ENCODE data around the gene OR52I1. TPM values are rescaled to one million over a fixed set of nuclear protein-coding genes. Genes with fewer than 3 reads are reported as not detected.

OR52I1 gene
- total RNA-seq, 2 experiments from 2014 or later, result not detected

DNA sequence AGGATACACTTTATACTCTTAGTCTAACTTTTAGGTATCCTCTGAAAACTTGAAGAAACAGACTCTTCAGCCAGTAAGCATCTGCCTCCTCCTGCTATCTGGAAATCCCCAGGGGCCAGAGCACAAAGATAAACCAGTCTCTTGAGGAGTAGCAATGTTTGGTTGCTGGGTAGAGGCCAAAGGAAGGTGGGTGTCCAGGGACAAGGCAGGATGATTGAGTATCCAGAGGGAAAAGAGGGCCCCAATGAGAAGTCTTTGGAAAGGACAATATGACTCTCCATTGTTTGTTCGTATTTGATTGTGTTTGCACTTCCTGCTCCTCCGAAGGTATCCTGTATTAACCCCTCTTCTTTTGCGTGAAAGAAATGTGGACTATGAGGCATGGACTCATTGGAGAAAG lies 4.8 kb upstream of the OR52I1 start:
- ATAC-seq (ENCODE audit: low read depth) (no peak), DNase-seq (no peak)
- Mint-ChIP-seq H3K4me3 (no peak overlapping the region), H3K27ac (no peak overlapping the region), H3K4me1 (no peaks in the 10 kb centered on the region), H3K9me3 (no peaks in the 10 kb centered on the region), H3K27me3 (peaks cover 8% of the 10 kb centered on the region), H3K36me3 (no peaks in the 10 kb centered on the region)
- POLR2A ChIA-PET, result no interaction called here

DNA sequence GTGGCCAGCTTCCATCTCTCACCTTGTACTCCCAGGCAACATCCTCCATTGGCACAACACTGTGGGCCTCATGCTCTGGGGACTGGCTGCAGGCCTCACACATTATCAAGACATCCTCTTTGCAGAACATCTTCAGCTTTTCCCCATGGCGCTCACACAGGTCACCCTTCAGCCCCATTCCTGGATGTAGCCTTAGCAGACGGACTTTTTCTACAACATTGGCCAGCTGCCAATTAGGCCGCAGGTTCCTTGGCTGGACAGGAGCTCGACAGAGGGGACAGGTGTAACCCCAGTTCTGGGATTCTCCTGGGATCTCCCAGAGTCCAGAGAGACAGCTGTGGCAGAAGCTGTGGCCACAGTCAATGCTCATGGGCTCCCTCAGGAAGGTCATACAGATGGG lies 11.2 kb downstream of the OR52I1 start:
- peaks cover 23% of the 10 kb centered on the region for H3K4me1 Mint-ChIP-seq
- no peaks in the 10 kb centered on the region for H3K27me3 Mint-ChIP-seq
- H3K9me3 Mint-ChIP-seq, result no peaks in the 10 kb centered on the region
- no peak overlapping the region for H3K27ac Mint-ChIP-seq
- peaks cover 12% of the 10 kb centered on the region for H3K36me3 Mint-ChIP-seq
- no peak for DNase-seq
- no peak overlapping the region for H3K4me3 Mint-ChIP-seq
- POLR2A ChIA-PET, result no interaction called here
- ATAC-seq (ENCODE audit: low read depth), result no peak

DNA sequence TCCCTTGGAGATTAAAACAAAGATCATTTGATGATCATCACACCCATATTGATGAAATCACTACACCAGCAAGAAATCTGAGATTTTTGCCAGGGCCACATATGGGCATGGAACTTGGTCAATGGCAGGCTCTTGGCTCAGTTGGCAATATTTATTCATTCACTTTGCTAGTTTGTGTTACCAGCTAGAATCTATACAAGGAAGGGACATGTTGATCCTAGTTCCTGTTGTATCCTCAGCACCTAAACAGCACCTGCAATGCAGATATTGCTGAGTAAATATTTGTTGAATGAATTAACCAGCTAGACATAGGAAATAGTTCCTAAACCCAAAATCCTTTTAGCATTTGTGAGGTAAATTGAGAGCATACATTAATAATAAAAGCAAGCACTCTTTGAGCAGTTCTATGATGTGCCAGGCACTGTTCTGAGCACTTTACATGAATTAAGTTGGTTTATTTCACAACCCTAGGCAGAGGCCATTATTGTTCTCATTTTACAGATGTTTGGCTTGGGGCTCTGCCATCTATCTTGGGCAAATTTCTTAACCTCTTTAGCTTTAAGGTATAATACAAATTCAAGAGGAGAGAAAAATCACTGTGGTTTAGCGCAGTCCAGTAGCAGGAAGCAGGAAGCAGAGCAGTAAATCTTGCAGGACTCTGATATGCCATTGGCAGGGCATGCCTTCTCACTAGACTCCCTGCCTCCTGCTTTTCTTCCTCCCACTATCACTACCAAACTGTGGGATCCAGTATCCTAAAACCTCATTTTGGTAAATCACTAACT lies 12.6 kb downstream of the OR52I1 start:
- H3K9me3 Mint-ChIP-seq, result no peaks in the 10 kb centered on the region
- POLR2A ChIA-PET, result no interaction called here
- DNase-seq (no peak), ATAC-seq (ENCODE audit: low read depth) (no peak)
- peak overlapping the region; percentile 91 for H3K27ac Mint-ChIP-seq
- peaks cover 12% of the 10 kb centered on the region for H3K36me3 Mint-ChIP-seq
- no peaks in the 10 kb centered on the region for H3K27me3 Mint-ChIP-seq
- H3K4me3 Mint-ChIP-seq, result peak overlapping the region; percentile 92
- H3K4me1 Mint-ChIP-seq, result peaks cover 29% of the 10 kb centered on the region

DNA sequence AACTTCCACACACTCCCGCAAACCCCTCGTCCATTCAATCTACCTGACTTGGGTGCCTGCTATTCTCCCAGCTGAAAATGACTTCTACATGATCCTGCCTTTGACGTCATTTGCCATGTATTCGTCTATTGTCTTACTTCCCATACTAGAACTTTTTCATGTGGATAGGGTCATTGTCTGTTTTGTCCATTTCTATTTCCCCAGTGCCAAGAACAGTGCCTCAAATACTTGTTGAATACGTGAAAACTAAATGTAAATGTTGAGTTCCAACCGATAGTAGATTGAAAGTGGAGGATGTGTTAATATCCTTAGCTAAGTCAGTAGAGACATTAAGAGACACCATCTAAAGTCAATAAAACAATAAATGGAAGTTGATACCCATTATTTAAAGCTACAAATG lies 13.3 kb downstream of the OR52I1 start:
- H3K27ac Mint-ChIP-seq, result peak overlapping the region; percentile 91
- no peaks in the 10 kb centered on the region for H3K27me3 Mint-ChIP-seq
- H3K4me3 Mint-ChIP-seq, result peak overlapping the region; percentile 92
- ATAC-seq (ENCODE audit: low read depth) (no peak), DNase-seq (no peak)
- POLR2A ChIA-PET, result no interaction called here
- H3K9me3 Mint-ChIP-seq, result no peaks in the 10 kb centered on the region
- H3K4me1 Mint-ChIP-seq, result peaks cover 29% of the 10 kb centered on the region
- H3K36me3 Mint-ChIP-seq, result peaks cover 9% of the 10 kb centered on the region

DNA sequence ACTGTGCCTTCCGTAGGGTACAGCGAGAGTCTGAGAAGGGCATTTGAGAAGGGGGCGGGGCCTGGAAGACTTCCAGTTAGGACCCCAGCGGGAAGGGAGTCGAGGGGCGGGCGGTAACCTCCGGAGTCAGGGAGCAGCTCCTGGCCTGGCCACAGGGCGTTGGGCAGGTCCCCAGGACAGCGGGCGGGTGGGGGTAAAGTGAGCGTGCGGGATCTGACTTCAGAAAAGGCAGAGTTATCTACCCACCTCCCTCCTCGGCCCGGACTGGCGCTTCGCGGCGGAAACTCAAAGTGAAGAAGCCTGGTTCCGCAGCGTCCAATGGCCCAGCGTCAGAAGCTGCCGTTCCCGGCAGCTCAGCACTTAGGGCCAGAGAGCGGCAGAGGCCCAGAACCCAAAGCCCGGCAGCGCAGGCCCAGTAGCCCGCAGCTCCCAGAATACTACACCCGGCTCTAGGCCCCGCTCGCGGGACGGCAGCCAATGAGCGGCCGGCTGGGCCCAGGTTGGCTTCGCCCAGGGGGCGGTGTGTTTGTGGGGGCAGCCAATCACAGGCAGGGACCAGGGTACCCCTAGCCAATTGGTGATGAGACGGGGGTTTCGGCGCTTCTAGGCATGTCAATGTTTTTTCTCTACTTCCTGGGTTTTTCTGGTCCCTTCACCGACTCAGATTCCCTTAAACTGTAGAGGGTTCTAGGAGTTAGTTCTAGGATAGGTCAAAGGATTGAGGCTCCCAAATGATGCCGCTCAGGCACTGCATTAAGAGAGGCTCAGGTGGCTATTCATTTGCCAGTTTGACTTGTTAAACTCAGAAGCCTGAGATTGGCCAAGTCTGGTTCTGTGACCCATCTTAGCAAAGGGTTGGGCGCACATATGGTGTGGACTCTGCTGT lies 14.2 kb downstream of the OR52I1 start, which contains the start of gene TRIM68:
Gene TRIM68 (minus strand): TSS at position 451 of the 886 bp plus-strand sequence. CDS start 2,727 bp downstream, outside the sequence.
- POLR2A ChIA-PET, result no interaction called here
- ATAC-seq (ENCODE audit: low read depth) (peak; percentile 100), DNase-seq (peak; percentile 94)
- Mint-ChIP-seq H3K4me1 (peaks cover 29% of the 10 kb centered on the region), H3K27me3 (no peaks in the 10 kb centered on the region), H3K4me3 (peak within 1 kb of the TSS; percentile 92), H3K27ac (peak within 1 kb of the TSS; percentile 91), H3K9me3 (no peaks in the 10 kb centered on the region), H3K36me3 (peaks cover 9% of the 10 kb centered on the region)

DNA sequence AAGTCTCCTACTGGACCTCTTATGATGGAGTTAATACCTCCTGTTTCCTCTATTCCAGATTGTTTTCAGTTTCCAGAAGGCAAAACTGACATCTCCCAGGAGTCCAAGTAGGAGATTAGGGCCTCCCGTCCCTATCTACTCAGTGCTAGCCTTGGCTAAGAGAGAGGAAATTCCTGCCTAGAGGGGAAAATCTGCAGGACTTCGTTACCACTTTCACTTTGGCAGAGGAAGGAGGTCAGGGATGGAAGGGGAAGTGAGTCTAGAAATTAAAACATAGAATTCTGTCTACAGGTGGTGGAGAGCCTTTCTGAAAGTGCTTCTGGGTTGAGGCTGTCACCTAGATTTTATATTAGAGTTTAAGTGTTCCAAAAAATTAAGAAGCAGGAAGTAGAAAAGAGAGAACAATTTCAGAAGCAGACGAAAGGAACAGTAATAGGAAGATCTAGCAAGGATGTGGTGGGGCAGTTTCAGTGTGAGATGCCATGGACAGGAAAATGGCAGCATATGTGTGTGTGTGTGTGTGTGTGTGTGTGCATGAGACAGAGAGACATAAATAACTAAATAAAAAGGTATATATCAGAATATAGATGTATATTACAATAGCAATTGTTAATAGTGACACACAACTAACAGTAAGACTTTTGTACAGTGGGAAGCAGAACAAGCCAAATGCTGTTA lies 16.6 kb downstream of the OR52I1 start:
- no peak for DNase-seq
- POLR2A ChIA-PET, result no interaction called here
- H3K27ac Mint-ChIP-seq, result peak overlapping the region; percentile 76

DNA sequence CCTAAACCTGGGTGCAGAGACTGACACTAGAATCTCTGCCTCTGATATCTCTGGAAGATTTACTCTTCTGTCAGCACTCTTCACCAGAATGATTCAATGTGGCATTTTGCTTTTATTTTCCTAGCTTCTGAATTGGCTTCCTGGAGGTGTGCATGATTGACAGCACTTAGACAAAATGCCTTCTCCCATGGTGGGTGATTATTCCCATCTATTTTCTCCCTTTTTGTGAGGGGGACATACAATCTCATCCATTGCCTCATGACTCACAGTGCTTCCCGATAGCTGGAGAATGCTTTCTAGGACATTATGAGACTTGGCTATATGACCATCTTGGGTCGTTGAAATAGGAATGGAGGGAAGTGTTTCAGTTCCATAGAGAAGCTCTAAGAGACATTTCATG lies 18.1 kb downstream of the OR52I1 start:
- POLR2A ChIA-PET, result no interaction called here
- Mint-ChIP-seq H3K36me3 (no peaks in the 10 kb centered on the region), H3K4me3 (no peak overlapping the region), H3K27ac (no peak overlapping the region), H3K9me3 (peaks cover 1% of the 10 kb centered on the region), H3K4me1 (peaks cover 24% of the 10 kb centered on the region), H3K27me3 (peaks cover 5% of the 10 kb centered on the region)
- DNase-seq, result no peak
- ATAC-seq (ENCODE audit: low read depth), result no peak

More for the DNA sequence above, 16.6 kb downstream of the OR52I1 start:
- Mint-ChIP-seq H3K36me3 (no peaks in the 10 kb centered on the region), H3K9me3 (no peaks in the 10 kb centered on the region), H3K4me3 (peak overlapping the region; percentile 75), H3K27me3 (peaks cover 4% of the 10 kb centered on the region), H3K4me1 (peaks cover 29% of the 10 kb centered on the region)
- no peak for ATAC-seq (ENCODE audit: low read depth)

DNA sequence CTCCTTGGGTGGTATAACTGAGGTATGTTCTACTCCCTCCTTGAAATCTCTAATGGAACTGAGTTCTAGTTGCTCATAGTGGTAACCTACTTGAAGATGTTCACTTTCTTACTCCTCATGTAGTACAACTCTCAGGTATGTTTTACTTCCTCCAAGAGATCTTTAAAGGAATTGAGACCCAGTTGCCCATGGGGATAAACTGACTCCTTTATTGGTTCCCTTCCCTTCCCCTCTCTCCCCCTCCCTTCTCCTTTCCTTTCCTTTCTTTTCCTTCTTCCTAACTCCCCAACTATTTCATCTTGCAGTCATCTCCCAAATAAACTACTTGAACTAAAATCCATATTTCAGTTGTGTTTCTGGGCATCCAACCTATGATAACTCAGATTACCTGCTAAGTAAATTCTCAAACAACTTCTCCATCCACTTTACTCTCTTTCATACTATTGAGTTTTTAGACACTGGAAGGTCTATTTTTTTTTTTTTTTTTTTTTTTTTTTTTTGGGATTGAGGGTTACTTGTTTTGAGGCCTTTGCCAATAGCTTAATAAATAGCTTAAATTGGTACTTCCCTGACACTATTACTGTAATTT lies 22.1 kb downstream of the OR52I1 start:
- Mint-ChIP-seq H3K4me3 (no peak overlapping the region), H3K27ac (no peak overlapping the region), H3K9me3 (peaks cover 1% of the 10 kb centered on the region), H3K27me3 (peaks cover 8% of the 10 kb centered on the region), H3K4me1 (no peaks in the 10 kb centered on the region), H3K36me3 (no peaks in the 10 kb centered on the region)
- DNase-seq (no peak), ATAC-seq (ENCODE audit: low read depth) (no peak)
- POLR2A ChIA-PET, result no interaction called here

DNA sequence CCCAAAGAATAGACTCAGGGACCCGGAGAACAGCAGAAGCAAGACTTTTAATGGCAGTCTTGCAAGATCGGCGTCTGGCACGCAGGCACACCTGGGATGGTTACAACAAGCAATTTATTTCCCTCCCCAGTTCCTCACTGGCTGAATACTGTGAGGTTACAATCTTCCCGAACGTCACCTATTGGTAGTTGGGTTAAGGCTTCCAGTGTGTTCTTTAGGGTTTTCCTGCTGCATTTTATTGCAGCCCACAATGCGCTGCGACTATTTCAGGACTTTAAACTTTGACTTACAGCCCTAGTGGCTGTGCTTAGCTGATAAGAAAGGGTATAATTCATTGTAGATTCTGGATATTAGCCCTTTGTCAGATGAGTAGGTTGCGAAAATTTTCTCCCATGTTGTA lies 25.7 kb downstream of the OR52I1 start:
- POLR2A ChIA-PET, result no interaction called here
- Mint-ChIP-seq H3K4me3 (no peak overlapping the region), H3K27me3 (peaks cover 7% of the 10 kb centered on the region), H3K9me3 (peaks cover 1% of the 10 kb centered on the region), H3K4me1 (no peaks in the 10 kb centered on the region), H3K27ac (no peak overlapping the region), H3K36me3 (no peaks in the 10 kb centered on the region)
- ATAC-seq (ENCODE audit: low read depth) (no peak), DNase-seq (no peak)

DNA sequence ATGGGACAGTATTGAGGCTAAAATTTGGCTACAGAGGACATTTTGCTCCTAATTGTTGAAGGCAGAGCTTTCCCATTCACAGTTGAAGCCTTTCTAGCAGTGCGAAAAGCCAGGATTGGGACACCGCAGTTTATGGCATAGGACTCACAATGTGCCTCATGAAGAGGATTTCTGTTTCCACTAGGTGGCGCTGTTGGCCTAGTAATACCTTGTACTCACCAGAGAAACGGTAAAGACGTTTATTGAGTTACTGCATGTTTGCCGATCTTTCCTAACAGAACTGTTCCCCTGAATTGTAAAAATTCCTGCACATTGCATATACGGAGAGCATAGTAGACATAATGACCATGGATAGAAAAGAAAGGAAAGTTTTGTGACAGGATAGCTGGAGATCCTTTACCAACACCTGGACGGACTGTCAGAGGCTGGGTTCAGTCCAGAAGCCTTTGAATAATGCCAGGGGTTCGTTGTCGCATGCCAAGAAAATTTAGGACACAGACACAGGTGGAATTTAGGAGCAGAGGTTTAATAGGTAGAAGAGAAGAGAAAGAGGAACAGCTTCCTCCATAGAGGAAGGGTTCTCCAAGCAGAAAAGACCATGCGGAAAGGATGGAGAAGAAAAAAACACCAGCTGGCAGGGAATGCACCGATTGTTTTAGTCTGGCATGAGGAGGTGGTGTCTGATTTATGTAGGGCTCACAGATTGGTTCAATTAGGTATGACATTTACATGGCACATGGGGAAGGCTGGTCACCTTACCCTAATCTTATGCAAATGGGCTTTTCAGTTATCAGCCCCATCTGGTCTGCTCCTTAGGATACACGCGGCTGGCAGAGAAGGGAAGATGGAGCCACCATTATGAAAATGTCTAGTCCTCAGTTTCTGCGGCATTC lies 32.6 kb downstream of the OR52I1 start:
- Mint-ChIP-seq H3K27ac (no peak overlapping the region), H3K4me3 (no peak overlapping the region)

DNA sequence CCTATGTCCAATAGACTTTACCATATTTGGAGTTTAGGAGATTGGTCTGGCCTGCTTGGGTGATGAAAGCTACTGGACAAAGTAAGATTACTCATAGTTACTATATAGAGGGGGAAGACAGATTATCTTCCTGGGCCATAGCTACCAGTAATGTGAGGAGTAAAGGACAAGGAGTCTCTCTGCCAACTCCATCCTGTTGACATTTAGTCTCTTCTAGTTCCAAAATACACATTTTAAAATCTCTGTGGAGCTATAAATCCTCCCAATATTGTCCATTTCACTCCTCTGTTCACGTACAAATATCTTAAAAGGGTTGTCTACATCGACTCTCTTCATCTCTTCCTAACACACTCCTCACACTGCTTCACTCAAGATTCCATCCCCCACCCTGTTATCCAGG lies 42.3 kb downstream of the OR52I1 start:
- Mint-ChIP-seq H3K4me1 (no peaks in the 10 kb centered on the region), H3K36me3 (no peaks in the 10 kb centered on the region), H3K9me3 (no peaks in the 10 kb centered on the region), H3K27me3 (peaks cover 4% of the 10 kb centered on the region), H3K4me3 (no peak overlapping the region), H3K27ac (no peak overlapping the region)
- ATAC-seq (ENCODE audit: low read depth), result no peak
- POLR2A ChIA-PET, result no interaction called here
- DNase-seq, result no peak

More for the DNA sequence above, 32.6 kb downstream of the OR52I1 start:
- peaks cover 2% of the 10 kb centered on the region for H3K36me3 Mint-ChIP-seq
- POLR2A ChIA-PET, result no interaction called here
- ATAC-seq (ENCODE audit: low read depth) (peak; percentile 61), DNase-seq (no peak)
- H3K9me3 Mint-ChIP-seq, result peaks cover 4% of the 10 kb centered on the region
- peaks cover 34% of the 10 kb centered on the region for H3K27me3 Mint-ChIP-seq
- H3K4me1 Mint-ChIP-seq, result no peaks in the 10 kb centered on the region

DNA sequence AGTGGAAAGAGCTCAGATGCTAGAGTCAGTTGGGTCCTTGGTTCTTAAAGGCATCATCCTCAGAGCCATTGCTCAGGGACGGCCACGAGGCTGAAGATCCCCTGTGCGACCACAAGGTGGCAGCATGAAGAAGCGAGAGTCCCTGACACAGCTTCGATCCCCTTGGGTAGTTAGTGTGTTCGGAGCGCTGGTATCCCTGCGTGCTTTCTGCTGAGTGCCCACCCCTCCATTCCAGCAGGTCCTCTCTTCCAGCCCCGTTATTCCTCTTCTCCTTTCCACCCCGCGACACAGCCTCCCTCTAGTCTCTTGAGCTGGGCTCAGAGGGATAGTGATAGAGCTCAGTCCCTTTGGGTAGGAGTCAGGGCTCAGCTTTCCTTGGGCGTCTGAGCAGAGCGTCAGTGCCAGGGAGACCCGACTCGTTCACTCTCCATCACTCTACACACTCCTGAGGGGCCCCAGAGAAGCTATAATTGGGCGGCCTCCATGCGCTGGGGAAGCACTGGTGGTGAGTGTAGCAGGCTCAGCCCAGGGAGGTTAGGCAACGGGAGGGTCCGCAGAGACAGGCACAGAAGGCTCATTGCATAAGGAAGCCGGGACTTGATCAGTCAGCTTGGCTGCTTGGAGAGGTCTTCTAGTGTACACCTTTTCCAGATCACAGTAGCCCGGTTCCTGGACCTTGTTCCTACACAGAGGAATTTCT lies 43.3 kb downstream of the OR52I1 start, which contains the start of gene OR51D1:
Gene OR51D1 (plus strand): TSS at position 516 of the 700 bp plus-strand sequence. CDS start 2,314 bp downstream, outside the sequence.
- no peaks in the 10 kb centered on the region for H3K27me3 Mint-ChIP-seq
- H3K4me3 Mint-ChIP-seq, result no peak within 1 kb of the TSS
- H3K4me1 Mint-ChIP-seq, result no peaks in the 10 kb centered on the region
- no peaks in the 10 kb centered on the region for H3K36me3 Mint-ChIP-seq
- POLR2A ChIA-PET, result no interaction called here
- H3K27ac Mint-ChIP-seq, result no peak within 1 kb of the TSS
- peak; percentile 70 for DNase-seq
- peak; percentile 93 for ATAC-seq (ENCODE audit: low read depth)
- H3K9me3 Mint-ChIP-seq, result no peaks in the 10 kb centered on the region

Data from activated naive CD8-positive, alpha-beta T cell treated with anti-CD3 and anti-CD28 coated beads, Interleukin-2, amount 10 ng/mL, durations not matched to agents 7 days and 5 days (primary cell).